KMS-11 (cell line): ENCODE data around the gene PTPRN2.

Experiments used
- H2AFZ ChIP-seq: fragments of 200-600 bp; sonication (generic); 2 replicates; pipeline ENCODE4 v1.6.1; 2016; ENCODE audit warnings: antibody characterized with exemption, mixed run types, low read depth
- H3K27ac ChIP-seq: fragments of 200-600 bp; sonication (generic); 2 replicates; pipeline ENCODE4 v1.6.1; 2016; ENCODE audit warnings: mild to moderate bottlenecking, mixed run types
- H3K27me3 ChIP-seq: fragments of 200-600 bp; sonication (generic); 2 replicates; pipeline ENCODE4 v1.6.1; 2017; ENCODE audit warnings: mild to moderate bottlenecking, low read depth, mixed run types, moderate library complexity; ENCODE audit not compliant: insufficient read depth
- H3K36me3 ChIP-seq: fragments of 200-600 bp; sonication (generic); 2 replicates; pipeline ENCODE4 v1.6.1; 2017; ENCODE audit warnings: mild to moderate bottlenecking, mixed run types; ENCODE audit not compliant: insufficient read depth
- H3K4me1 ChIP-seq: fragments of 200-600 bp; sonication (generic); 2 replicates; pipeline ENCODE4 v1.6.1; 2016; ENCODE audit warnings: mild to moderate bottlenecking, low read depth, mixed run types; ENCODE audit not compliant: poor library complexity, severe bottlenecking
- H3K4me2 ChIP-seq: fragments of 200-600 bp; sonication (generic); 2 replicates; pipeline ENCODE4 v1.7.0; 2016; ENCODE audit warnings: mild to moderate bottlenecking, mixed run types
- H3K4me3 ChIP-seq: fragments of 200-600 bp; sonication (generic); IDR thresholded peaks from 2 replicates; pipeline ENCODE4 v1.6.1; 2017; ENCODE audit warnings: low read depth, low read length, mixed read lengths; ENCODE audit not compliant: insufficient read depth
- H3K79me2 ChIP-seq: fragments of 200-600 bp; sonication (generic); 2 replicates; pipeline ENCODE4 v1.6.1; 2016; ENCODE audit warnings: low read depth, mixed run types; ENCODE audit not compliant: insufficient read depth
- H3K9ac ChIP-seq: fragments of 200-600 bp; sonication (generic); 2 replicates; pipeline ENCODE4 v1.6.1; 2016; ENCODE audit warnings: mild to moderate bottlenecking, mixed run types
- H4K20me1 ChIP-seq: fragments of 200-600 bp; sonication (generic); 2 replicates; pipeline ENCODE4 v1.6.1; 2016; ENCODE audit warnings: mild to moderate bottlenecking, mixed run types; ENCODE audit not compliant: insufficient read depth
- TF ChIP-seq, protein P1 (sequence below): fragments of 200-600 bp; sonication (generic); conservative IDR thresholded peaks from 2 replicates; pipeline ENCODE4 v1.6.1; 2017; ENCODE audit warnings: low read depth, mild to moderate bottlenecking, antibody characterized with exemption, low read length, moderate library complexity, mixed read lengths

Gene PTPRN2

DNA sequence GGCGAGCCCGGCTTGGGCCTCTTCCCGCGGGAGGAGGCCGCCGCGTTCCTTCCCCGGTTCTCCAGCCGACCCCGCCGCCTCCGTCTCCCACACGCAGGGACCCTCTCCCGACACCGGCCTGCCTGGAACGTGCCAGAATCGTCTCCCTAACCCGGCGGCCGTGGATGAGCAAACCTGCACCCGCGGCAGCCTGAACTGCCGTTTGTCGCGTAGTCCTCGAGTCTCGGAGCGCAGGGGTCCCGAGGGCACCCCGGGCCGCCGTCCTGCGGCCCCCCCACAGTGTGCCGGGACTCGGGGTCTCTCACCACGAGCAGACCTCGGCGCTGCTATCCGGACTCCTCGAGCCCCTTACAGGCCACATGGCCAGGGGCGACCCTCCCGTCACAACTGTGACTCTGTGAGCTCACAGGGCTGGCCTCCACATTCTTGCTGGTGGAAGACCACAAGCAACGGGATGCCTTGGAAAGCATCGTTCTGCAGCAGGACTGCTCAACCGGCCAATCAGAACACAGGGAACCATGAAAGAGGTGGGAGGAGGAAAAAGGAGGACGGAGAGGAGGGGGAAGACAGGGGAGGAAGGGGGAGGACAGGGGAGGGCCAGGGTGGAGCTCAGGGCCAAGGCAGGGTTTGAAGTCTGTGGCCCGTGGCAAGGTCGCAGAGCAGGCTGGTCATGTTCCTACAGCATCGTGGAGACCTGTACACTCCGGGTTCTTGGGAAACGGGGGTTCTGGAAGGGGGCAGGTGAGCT lies 973.9 kb downstream of the PTPRN2 start:
- Histone ChIP-seq H3K9ac (no peak overlapping the region), H3K27ac (no peak overlapping the region), H3K4me1 (no peaks in the 10 kb centered on the region), H3K4me2 (no peak overlapping the region), H3K27me3 (peaks cover 4% of the 10 kb centered on the region; the same call in 1 of the 2 replicates), H2AFZ (no peak overlapping the region), H4K20me1 (no peaks in the 10 kb centered on the region), H3K4me3 (no peak overlapping the region), H3K79me2 (no peaks in the 10 kb centered on the region), H3K36me3 (no peaks in the 10 kb centered on the region)
- TF ChIP-seq, protein P1, sequence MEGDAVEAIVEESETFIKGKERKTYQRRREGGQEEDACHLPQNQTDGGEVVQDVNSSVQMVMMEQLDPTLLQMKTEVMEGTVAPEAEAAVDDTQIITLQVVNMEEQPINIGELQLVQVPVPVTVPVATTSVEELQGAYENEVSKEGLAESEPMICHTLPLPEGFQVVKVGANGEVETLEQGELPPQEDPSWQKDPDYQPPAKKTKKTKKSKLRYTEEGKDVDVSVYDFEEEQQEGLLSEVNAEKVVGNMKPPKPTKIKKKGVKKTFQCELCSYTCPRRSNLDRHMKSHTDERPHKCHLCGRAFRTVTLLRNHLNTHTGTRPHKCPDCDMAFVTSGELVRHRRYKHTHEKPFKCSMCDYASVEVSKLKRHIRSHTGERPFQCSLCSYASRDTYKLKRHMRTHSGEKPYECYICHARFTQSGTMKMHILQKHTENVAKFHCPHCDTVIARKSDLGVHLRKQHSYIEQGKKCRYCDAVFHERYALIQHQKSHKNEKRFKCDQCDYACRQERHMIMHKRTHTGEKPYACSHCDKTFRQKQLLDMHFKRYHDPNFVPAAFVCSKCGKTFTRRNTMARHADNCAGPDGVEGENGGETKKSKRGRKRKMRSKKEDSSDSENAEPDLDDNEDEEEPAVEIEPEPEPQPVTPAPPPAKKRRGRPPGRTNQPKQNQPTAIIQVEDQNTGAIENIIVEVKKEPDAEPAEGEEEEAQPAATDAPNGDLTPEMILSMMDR: no peak

DNA sequence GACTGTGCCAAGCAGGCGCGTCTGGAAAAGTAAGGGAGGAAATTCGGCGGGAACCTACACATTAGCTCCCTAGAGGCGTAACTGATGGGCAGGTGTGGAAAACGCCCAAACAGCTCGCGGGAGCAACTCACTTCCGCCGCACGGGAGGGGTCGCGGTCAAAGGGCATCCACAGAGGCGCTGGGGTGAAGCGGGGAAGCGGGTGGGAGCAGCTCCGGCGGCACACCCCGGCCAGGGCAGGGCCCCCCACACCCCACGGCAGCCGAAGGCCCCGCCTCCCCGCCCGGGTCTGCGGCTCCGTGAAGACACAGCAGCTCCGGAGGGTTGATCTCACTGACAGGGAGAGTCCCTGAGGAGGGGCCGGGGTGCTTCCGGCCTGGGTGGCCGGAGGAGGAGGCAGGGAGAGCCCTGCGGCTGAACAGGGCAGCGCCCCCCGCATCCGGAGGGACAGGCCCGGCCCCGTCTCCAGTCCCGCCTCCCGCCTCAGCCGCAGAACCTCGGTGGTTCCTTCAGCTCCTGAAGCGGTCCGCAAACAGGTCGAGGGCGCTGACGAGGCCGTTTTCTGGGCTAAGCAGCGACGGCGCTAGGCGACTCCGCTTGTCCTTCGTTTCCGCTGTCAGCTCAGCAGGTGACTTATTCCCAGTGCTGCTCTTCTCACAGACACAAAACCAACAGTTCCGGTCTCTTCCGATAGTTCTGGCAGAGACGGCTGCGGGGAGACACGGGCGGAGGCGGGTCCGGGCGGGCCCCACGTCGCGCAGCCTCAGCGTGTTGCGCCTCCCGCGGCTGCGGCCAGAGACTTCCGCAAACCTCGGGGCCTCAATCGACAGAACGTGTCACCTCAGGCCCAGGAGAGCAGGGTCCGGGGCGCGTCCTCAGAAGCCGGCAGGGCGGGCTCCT lies 974.7 kb downstream of the PTPRN2 start:
- Histone ChIP-seq H3K27me3 (peaks cover 4% of the 10 kb centered on the region; the same call in 1 of the 2 replicates), H4K20me1 (no peaks in the 10 kb centered on the region), H3K36me3 (no peaks in the 10 kb centered on the region), H3K4me2 (no peak overlapping the region), H2AFZ (no peak overlapping the region), H3K27ac (no peak overlapping the region), H3K9ac (no peak overlapping the region), H3K4me3 (no peak overlapping the region), H3K4me1 (no peaks in the 10 kb centered on the region), H3K79me2 (no peaks in the 10 kb centered on the region)
- TF ChIP-seq, protein P1: no peak

DNA sequence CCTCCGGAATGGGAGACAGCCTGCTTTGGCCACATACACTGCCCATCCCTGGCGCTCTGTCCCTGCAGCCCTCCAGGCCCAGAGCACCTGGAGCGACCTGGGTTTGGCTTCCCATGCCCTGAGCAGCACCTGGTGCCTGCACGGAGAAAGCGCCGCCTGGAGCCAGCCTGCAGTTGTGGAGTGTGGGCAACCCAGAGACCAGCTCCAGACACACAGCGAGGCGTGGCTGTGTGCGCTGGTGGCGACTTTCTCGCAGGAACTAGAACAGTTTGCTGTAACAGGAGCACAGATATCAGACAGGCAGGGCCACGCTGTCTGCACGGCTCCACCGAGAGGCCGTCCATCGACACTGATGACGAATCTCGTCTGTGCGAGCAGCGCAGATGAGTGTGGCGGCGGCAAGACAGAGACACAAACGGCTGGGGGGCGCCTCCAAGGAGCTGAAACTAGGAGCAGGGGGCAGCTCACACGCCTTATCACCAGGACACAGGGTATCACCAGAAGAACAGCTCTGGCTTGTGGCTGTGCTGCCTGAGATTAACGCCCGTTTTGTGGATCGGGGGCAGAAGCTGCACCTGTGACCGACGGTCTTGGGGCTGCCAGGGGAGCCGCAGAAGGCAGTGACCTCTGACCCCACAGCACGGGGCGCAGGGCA lies 975.5 kb downstream of the PTPRN2 start:
- TF ChIP-seq, protein P1: no peak
- H3K4me2 ChIP-seq: no peak overlapping the region
- no peak overlapping the region for H3K9ac ChIP-seq
- H3K27ac ChIP-seq: no peak overlapping the region
- H3K4me1 ChIP-seq: no peaks in the 10 kb centered on the region
- no peak overlapping the region for H3K4me3 ChIP-seq
- peaks cover 4% of the 10 kb centered on the region; the same call in 1 of the 2 replicates for H3K27me3 ChIP-seq
- H4K20me1 ChIP-seq: no peaks in the 10 kb centered on the region
- H3K36me3 ChIP-seq: no peaks in the 10 kb centered on the region
- H2AFZ ChIP-seq: no peak overlapping the region
- no peaks in the 10 kb centered on the region for H3K79me2 ChIP-seq

DNA sequence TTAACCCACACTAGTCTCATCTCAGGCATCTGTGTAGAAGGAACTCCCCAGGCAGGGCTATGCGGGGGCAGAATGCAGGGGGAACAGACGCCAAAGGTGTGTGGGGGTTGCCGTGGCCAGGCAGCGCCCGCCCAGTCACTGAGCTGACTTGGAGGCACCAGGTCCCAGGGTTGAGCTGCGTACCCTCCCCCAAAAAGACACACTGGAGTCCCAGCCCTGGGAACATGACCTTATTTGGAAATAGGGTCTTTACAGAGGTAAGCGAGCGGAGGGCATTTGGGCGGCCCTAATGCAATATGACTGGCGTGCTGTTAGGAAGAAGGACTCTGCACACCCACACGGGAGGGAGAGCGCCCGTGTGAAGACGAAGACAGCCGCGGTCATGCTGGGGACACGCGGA lies 976.3 kb downstream of the PTPRN2 start:
- Histone ChIP-seq H3K27ac (no peak overlapping the region), H3K36me3 (no peaks in the 10 kb centered on the region), H3K4me1 (no peaks in the 10 kb centered on the region), H2AFZ (no peak overlapping the region), H3K4me2 (no peak overlapping the region), H4K20me1 (no peaks in the 10 kb centered on the region), H3K79me2 (no peaks in the 10 kb centered on the region), H3K27me3 (peaks cover 4% of the 10 kb centered on the region; the same call in 1 of the 2 replicates), H3K4me3 (no peak overlapping the region), H3K9ac (no peak overlapping the region)
- TF ChIP-seq, protein P1: no peak
